GM21619 (cell line): Measurements from ENCODE around the gene KIRREL3.
"Not testable (repeated sequence)": the region's sequence is repeated elsewhere in the genome, so short reads cannot be mapped to it uniquely, and the experiment has no call there.

Experiments
- ATAC-seq: cut with Tn5 transposase; IDR thresholded peaks from one replicate; pipeline ENCODE4 v1.9.1; 2021; ENCODE audit not compliant: unreplicated experiment

The KIRREL3 gene

DNA sequence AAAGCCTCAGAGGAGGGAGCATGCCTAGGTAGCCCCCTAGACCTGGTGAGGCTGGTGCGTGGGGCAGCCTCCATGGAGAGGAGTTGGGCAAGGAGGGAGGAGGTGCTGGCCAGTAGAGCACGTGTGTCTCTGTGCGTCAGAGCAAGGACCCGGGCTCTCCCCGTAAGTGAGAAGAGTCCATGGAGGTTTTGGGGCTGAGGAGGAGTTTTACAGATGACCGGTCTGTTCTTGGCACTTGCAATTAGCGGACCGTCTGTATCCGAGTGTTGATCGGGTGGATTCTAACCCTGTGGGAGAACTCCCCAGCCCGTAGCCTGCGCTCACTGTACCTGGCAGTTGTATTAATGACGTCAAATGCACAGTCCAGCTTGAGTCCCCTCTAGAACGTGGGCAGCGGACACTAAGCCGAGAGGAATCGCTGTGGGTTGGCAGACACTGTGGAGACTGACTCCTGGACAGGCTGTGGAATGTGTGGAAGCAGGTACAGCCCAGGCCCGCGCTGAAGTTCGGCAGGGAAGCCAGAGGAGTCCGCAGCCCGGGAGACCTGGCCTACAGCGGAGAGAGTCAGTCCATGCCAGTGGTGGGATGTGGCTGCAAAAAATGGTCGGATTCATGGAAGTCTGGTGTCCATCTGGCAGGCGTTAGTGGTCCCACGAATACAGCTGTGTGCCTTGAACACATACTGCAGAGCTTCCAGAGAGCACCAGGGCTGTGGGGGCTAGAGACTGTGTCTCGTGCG, 625.8 kb downstream of the KIRREL3 start:
- ATAC-seq, result not testable (repeated sequence)

DNA sequence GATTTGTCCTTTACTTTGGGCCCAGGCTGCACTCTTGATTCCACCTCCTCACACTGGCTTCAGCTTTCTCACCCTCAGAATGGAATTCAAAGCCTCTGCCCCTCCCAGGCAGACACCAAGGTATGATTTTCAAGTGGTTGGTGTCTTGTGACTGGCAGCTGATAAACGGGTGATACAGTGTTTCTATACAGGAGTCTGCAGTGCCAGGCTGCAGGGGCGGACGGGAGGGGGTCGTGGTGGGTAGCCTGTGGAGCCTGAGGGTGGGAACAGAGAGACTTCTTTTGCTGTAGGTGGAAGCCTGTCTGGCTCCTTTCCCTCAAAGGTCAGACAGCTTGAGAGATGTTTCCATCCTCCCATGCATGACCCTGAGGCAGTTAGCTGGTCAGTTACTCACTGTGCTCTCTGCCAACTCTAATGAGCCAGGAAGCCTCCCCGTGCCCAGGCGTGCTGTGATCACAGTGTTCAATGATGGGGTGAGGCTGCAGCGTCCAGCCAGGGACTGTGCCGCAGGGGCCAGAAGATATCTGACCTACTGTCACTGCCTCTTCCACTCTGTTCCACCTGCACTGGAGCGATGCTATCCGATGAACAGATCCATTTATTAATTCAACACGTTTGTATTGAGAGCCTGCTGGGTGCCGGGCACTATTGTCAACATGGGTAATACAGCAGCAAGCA, 627.0 kb downstream of the KIRREL3 start:
- not testable (repeated sequence) for ATAC-seq
